HG03097 (cell line): ENCODE data around the gene RASGRP2.

Experiments used
- ATAC-seq: cut with Tn5 transposase; IDR thresholded peaks from one replicate; pipeline ENCODE4 v1.9.1; 2021; ENCODE audit not compliant: unreplicated experiment, low FRiP score

Gene RASGRP2

DNA sequence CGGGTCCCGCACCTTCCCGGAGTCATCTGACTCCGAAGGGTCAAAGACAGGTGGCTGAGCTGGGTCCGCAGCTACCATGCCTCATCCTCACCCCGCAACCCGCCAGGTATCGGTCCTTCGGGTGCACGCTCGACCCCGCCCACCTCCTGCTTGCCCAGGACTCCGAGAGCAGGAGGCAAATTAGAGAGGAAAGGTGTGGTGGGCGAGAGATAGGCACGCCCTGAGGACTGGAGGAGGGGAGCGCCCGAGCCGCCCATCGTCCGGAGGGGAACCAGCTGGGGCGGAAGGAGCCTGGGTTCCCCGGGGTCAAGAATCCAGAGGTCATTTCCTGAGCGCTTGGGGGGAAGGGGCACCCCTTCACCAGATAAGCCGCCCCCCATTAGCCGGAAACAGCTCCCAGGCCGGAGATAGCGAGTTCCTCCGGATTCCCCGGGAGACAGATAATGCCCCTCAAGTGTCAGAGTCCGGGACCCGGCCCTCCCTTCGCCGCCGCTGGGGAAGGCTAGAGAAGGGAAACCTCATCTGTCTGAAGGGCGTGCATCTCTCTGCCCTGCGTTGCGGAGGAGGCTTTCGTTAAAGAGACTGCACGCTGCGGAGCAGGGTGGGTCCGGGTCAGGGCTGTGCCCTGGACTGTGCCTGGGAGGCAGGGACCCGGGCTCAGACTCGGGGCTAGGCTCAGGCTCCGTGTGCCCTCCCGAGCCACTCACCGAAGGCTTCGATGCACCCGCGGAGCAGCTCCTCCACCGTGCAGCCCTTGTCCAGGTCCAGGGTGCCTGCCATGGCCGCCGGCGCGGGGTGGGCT, 1.7 kb downstream of the RASGRP2 start:
- ATAC-seq: no peak

DNA sequence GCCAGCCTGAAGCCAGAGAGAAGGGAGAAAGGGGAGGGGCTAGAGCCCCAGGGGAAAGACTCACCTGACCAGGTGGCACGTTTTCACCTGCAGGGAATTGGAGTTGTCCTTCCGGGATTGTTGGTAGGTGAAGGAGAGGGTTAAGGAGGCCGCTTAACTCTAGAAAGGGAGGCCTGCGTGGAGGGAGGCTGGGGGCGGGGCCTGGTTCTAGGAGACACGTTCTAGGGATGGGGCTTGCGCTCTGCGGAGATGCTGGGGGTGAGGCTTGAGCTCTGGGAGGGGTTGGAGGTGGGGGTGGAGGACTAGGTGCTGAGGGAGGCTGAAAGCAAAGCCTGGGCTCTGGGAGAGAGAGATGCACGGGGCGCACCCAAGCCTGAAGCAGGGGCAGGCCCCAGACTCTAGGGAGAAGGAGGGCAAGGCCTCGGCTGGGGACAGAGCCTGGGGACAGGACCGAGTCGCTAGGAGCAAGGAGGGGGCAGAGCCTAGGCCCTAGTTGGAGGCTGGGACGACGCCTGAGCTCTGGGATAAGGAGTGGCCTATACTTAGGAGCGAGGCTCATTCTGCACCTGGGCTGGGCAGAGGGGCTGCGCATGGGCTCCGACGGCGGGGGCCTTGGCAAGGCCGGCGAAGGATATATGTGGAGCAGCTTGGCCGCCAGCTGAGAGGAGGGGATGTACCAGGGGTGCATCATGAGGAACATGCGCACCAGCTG, 2.4 kb downstream of the RASGRP2 start:
- ATAC-seq: no peak

DNA sequence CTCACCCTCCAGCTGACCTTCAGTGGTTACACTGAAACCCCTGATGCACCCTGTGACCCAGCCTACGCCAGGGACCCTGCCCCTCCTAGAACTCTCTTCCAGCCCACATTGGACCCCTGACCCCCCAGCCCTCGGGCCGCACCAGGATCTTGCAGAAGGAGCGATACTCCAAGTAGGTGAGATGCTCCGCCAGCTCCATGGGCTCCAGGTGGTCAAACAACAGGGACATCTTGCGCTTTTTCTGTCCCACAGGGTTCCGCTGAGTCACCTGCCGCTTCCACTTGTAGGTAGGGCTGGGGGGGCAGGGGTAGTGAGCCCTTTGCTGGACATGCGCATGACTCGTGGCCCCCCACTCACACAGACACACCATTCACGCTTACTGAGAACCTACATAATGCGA, 4.1 kb downstream of the RASGRP2 start:
- ATAC-seq: no peak

DNA sequence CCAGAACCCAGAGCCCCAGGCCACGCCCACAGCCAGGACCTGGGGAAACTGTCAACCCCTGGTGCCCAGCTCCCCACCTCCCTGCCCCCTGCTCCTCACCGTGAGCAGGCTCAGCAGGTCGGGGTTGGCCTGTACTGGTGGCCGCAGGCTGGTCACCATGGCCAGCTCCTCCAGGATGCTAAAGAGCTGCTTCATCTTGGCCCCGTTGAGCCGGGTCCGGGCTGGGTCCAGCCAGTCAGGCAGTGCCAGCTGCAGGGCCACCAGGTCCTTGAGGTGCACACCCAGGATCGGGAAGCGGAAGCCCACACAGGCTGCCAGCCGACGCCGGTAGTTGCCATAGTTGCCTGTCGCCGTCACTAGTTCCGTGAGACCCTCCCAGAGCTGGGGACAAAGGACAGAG, 7.3 kb downstream of the RASGRP2 start:
- ATAC-seq: no peak

DNA sequence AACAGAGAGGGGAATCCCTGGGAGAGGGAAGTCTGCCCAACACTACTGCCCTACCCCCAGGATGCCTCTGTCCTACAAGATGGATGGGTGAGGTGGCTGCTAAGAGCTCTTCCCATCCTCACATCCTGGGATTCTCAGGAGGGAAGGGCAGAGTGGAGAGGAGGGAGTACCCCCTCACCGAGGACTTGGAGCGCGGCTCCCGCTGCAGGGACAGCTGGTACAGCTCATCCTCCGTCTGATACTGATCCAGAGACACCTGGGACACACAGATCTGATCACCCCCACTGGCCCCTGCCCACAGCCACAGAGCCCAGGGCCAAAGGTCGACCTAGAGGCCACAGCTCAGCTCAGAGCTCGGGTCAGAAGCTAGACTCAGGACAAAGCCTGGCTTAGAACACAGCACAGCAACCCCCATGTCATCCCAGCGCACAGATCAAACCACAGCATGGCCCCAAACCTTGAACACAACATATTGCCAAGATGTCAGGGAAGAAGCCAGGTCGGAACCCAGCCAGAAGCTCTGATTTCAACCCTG, 8.2 kb downstream of the RASGRP2 start:
- ATAC-seq: no peak

DNA sequence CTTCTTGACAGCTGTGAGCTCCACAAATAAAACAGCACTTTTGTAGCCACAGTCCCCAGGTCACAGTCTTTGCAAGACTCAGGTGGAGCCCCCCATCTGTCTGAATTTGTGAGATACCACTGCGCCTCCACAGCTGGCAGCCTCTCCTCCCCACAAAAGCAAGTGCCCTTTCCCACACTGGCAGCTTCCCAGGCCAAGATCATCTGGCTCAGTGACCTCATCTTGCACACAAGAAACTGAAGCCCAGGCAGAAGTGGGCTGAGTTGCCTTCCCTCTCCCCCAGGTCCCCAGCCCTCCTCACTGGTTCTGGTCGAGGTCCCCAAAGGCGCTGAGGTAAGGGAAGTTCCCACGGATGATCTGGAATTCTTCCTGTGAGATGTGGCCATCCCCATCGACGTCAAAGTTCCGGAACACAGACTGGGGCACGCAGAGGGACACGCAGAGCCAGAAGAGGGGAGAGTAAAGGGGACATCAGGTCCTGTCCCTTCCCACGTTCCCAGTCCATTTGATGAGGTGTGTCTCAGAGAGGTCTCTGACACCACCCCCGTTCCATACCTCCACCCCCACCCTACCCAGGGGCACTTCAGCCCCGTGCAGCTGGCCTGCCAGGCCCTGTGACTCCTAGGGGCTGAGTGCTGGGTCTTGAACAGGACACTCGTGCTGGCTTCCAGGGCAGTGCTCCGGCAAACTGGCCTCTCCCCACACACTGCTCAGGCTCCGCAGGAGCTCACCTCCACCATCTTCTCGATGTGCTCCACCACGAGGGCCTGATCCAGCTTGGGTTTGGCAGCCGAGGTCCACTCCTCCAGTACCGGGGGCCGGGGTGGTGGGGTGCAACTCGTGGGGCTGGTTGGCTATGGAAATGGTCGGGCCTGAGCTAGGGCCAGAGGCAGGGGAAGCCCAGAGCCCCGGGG, 8.9 kb downstream of the RASGRP2 start:
- ATAC-seq: no peak

DNA sequence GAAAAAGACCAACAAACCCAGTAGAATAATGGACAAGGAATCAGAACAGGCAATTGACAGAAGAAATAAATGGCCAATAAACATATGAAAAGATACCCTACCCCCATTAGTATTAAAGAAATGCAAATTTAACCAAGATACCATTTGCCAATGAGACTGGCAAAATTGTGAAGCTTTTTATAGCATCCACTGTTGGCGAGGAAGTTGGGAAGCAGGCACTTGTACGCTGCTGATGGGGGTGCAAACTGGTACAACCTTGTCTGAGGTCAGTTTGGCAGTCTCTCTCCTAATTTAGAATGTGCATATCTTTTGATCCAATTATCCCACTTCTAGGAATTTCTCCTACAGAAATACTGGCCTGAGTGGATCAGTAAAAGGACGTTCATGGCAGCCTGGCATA, 12.3 kb downstream of the RASGRP2 start:
- ATAC-seq: no peak

DNA sequence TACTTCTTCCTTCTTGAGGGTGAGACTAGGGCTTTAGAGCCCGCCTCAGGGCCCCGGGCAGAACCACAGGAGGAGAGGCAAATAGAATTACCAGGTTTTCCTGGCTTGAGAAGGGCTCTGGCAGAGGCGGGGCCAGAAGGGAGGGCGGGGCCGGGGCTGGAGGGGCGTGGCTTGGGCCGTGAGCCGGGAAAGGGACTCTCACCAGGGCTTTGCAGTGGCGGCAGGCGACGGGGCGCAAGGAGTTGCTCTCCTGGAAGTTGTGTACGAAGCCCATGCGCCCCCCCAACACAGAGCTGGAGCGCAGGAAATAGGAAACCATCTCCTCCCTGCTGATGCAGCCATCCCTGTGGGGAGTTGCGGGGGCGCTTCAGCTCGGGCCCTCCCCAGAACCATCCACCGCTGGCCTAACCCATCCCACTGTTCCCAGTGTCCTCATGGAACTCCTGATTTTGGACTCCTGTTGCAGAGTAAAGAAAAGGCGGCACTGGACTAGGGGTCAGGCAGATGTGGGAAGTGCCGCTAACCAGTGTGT, 14.0 kb downstream of the RASGRP2 start:
- ATAC-seq: no peak

DNA sequence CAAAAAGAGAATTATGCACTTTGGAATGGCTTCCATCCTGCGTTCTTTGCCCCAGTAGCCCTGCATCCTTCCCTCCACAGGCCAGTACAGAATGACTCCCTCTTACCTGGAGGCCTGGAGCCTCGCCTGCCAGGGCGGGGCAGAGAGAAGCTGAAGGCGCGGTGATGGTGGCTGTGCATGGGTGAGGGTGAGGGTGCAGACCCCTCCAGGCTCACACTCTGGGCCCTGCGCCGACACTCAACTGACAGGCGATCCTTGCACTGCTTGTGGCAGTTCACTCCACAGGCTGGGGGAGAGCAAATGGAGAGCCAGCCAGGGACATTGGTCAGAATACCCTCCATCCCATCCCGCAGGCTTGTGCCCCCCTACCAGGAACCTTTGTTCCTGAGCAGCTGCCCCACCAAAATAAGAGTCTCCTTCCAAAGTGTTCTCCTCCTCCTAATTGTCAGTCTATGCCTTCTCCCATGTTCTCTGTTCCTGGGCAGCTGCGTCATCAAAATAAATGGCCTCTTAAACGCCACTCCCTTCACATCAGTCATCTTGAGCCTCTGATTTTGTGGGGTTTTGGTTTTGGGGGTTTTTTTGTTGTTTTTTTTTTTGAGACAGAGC, 15.1 kb downstream of the RASGRP2 start:
- no peak for ATAC-seq

DNA sequence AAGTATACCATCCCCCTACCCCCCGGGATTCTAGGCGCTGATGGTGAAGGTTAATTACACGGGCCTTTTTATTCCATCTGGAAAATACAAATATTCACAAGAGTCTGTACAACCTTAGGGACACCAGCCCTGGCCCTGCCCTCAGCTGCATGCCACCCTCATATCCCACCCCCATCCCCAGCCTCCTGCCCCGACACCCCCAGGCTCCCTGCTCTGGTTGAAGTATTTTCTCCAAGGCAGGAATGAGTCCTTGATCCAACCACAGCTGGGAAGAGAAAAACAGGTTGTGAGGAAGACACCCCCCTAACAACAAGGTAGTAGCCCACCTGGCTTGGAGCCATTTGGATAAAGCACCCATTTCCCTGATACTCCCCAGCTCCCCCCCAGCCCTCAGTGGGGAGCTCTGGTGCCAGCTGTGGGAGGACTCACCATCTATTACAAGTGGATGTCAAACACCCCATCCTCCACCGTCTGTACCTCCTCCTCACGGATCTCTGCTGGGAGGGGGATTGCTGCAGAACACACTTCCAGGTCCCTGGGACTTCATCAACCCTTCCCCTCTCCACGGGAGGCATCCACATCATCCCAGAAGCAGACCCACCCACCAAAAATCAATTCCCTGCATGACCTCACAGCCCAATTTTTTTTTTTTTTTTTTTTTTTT, 16.9 kb downstream of the RASGRP2 start:
- no peak for ATAC-seq

DNA sequence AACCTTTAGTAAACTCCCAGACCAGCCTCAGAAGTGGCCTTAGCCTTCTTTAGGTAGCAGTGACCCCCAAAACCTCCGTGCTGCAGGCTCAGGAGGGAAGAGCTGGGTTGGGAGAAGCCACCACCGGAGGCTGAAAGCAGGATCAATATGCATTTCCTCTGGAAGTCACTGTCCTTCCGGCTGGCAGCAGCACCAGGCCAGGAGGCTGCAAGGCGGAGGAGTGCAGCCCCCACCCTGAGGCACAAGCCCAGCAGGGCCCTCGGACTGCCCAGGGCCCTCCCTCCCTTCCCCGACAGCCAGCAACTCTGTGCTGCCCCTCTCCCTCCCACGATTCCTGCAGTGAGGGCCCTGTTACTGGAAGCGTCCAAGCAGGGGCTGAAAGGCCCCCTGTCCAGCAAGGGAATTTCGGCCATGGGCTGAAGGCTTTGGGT, 17.7 kb downstream of the RASGRP2 start:
- no peak for ATAC-seq

DNA sequence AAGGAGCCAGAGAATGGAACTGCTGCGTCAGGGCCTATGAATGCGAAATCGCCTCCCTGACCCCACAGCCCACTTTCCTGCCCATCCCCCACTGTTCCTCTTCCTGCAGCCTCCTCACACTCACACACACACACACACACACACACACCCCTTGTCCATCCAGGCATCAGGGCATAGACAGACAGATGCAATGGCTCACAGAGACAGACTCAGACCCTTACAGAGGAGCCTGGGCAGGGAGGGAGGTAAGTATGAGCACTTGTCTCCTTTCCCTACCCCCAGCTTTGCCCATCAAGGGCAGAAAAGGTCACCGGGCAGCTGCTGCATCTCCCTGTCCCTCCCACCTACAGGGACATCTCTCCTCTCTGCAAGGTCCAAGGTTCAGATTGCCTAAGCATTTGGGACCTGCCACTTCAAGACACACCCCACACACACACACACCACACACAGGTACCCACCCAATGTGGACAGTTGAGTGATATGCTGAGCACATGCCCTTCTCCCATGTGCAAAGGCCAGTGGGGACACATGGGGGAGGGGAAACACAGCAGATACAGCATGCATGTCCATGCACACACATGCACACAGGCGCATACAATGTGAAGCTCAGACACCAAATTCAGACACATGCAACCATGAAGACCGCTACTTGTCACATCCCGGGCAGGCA, 18.9 kb downstream of the RASGRP2 start:
- no peak for ATAC-seq

DNA sequence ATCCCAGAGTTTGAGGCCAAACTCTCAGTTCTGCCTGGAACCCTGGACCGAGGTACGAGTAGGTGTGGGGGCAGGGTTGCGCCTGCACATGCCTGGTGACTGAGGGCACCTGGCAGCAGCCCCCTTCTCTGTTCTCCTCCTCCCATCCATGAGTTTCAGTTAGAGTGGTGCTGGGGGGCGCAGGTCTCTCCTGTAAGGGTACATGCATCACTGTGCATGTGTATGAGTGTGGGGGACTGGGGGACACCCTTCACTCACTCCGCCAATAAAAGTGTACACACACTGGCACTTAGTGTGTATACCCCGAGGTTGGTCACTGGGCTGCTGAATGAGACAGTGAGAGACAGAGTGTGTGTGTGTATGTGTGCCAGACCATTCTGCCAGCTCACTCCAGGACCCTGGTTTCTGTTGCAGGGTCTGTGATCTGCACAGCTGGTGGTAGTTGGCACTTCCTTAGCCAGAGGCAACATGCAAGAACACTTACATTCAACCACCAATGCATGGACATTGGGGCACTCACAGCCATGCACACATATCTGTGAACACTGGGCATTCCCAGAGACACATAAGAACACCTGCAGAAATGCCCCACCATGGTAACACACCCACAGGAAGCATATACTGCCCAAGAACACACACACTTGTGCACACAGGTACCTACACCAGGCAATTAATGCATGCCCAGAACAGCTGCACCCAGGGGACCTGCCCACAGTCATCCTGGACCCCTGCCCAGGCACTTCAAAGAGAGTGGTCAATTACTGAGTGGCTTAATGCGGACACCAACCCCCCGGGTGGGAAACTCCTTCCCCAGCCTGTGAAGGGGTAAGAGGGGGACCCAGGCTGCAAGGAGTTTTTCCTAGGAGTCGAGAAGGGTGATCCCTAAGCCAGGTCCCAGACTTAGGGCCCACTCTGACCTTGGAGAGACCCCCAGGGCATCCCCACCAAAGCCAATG, 19.8 kb downstream of the RASGRP2 start:
- ATAC-seq: no peak

DNA sequence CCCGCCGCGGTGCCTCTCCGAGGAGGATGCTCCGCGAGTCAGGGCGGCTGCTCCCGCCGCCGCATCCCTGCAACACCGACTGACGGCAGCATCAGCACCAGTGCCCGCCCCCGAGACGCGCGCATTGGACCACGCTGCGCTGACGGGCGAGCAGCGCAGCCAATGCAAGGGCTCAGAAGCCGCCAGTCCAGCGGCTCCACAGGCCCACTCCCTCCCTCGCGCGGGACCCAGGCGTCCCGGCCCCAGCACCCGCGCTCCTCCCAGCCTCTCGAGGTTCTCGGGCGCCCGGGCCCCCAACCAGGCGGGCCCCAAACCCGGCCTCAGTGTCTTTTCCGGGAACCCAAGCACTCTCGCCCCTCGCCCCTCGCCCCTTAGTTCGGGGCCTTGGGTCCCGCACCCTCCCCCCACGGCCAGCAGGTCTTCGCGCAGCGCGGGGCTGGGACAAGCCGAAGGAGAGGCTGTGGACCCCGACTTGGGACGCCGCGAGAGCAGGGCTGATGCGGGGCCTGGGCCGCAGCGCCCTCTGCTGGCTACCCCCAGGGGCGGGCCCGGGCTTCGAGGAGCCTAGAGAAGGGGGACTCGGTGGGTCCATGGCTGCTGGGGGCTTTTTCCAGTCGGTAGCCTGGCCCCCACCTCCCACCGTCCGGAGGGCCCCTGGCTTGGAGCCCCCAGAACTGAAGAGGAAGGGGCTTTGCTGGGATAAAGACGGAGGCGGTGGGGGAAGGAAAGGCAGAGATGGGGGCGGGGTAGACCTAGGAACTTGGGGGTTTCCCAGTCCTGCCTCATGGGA, 20.6 kb downstream of the RASGRP2 start, which contains the start of gene NRXN2:
Gene NRXN2, minus strand, starts transcription at position 81 of the 790 bp plus-strand sequence. CDS start 9,498 bp downstream, outside the sequence.
- ATAC-seq: peak; percentile 60

DNA sequence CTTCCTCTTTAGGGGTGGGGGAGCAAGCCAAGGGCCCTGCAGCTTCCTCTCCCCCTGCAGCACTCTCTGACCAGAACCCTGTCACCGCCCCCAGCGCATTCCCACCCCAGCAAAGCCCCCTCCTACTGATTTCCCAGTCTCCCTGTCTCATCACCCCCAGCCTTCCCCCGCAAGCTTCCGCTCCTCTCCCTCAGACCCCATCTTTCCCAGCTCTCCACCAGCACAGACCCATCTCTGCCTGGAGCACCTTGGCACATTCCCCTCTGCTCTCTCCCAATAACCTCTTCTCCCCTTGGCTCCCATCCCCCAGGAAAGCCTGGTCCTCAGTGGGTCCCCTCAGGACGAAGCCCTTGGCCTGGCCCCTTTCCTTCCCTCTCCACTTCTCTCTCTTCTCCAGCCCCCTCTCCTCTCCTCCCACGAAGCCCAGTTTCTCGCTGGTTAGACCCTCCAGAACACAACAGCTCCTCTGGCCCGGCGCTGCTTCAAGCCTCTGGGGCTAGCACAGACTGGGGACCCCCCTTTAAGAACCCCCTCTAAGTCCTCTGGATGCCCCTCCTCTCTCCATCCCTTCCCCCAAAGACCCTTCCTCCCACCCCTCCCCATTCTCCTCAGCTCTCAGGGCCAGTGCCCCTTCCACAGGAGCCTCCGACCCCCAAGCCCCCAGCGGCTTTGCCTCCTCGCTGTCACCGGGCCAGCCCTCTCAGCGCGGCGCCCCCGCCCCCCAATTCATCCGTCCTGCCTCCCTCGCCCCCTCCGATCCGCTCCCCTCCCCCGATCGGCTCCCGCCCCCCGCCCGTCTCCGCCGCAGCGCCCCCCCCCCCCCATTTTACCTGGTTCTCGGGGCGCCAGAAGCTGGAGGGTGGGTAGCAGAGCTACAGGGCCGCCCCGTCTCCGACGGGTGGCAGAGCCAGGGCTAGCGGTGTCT, 21.5 kb downstream of the RASGRP2 start:
- ATAC-seq: no peak

DNA sequence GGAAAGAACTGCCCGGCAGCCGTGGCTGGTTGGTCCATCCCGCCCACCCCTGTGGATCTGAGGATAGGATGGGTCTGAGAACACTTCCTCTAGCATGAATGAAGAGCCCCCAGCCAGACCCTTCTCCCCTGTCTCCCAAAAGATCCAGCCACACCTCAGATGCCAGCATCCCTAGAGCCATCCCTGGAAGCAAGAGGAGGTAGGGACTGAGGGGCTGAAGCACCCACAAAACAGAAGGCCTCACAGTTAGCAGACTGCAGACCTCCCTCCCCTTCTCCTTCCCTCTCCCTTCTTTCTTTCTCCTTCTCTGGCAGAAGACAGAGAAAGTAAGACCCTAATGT, 22.6 kb downstream of the RASGRP2 start:
- no peak for ATAC-seq
